Measurements from ENCODE around the gene INKA1. TPM values are rescaled to one million over a fixed set of nuclear protein-coding genes. Genes with fewer than 3 reads are reported as not detected.
"Not testable (repeated sequence)": the region's sequence is repeated elsewhere in the genome, so short reads cannot be mapped to it uniquely, and the experiment has no call there.

Gene INKA1
- total RNA-seq, 1 donor from 2014 or later: 12.5 TPM

- Histone ChIP-seq H3K27me3 (no peaks in the 10 kb centered on the region), H3K4me3 (no peak overlapping the region), H3K36me3 (peaks cover 0 to 21% of the 10 kb centered on the region in 2 donors), H3K4me1 (peaks cover 65% of the 10 kb centered on the region), H3K27ac (no peak overlapping the region), H3K9me3 (no peaks in the 10 kb centered on the region)
- intact Hi-C loops (cut with DNase I): no loop called here
- DNase-seq (ENCODE audit: extremely low spot score in 2 of 2): no peak
- no peak for TF ChIP-seq CTCF (IDR thresholded peaks at IDR 0.05)
- TF ChIP-seq POLR2A (IDR thresholded peaks at IDR 0.05): no peak
- TF ChIP-seq POLR2AphosphoS5 (IDR thresholded peaks at IDR 0.05; ENCODE audit: insufficient read depth in 1 of 2, low read depth in 1 of 2): no peak
Observed at GRCh38 chr3:49781415-49782199, 21.5 kb upstream of the INKA1 start.

- peaks cover 62% of the 10 kb centered on the region for H3K4me1 ChIP-seq
- H3K9me3 ChIP-seq; H3K4me3 ChIP-seq; intact Hi-C loops (cut with DNase I); H3K27me3 ChIP-seq; DNase-seq (ENCODE audit: extremely low spot score in 2 of 2); H3K27ac ChIP-seq: not testable (repeated sequence)
- H3K36me3 ChIP-seq: peaks cover 0 to 14% of the 10 kb centered on the region in 2 donors
Observed at GRCh38 chr3:49782277-49782676, 20.8 kb upstream of the INKA1 start.

GRCh38 chr3:49785565-49786356 is 17.3 kb upstream of the INKA1 start:
- TF ChIP-seq CTCF (IDR thresholded peaks at IDR 0.05) (no peak), POLR2A (IDR thresholded peaks at IDR 0.05) (no peak), POLR2AphosphoS5 (IDR thresholded peaks at IDR 0.05; ENCODE audit: insufficient read depth in 1 of 2, low read depth in 1 of 2) (no peak)
- DNase-seq (ENCODE audit: extremely low spot score in 2 of 2): peak in 1 of 2 donors; percentile 88
- peak overlapping the region; percentile 74 to 97 for H3K4me3 ChIP-seq
- peak overlapping the region; percentile 96 for H3K27ac ChIP-seq
- intact Hi-C loops (cut with DNase I): no loop called here
- H3K27me3 ChIP-seq: no peaks in the 10 kb centered on the region
- peaks cover 54% of the 10 kb centered on the region for H3K4me1 ChIP-seq
- H3K9me3 ChIP-seq: no peaks in the 10 kb centered on the region
- H3K36me3 ChIP-seq: peaks cover 0 to 8% of the 10 kb centered on the region in 2 donors

DNA sequence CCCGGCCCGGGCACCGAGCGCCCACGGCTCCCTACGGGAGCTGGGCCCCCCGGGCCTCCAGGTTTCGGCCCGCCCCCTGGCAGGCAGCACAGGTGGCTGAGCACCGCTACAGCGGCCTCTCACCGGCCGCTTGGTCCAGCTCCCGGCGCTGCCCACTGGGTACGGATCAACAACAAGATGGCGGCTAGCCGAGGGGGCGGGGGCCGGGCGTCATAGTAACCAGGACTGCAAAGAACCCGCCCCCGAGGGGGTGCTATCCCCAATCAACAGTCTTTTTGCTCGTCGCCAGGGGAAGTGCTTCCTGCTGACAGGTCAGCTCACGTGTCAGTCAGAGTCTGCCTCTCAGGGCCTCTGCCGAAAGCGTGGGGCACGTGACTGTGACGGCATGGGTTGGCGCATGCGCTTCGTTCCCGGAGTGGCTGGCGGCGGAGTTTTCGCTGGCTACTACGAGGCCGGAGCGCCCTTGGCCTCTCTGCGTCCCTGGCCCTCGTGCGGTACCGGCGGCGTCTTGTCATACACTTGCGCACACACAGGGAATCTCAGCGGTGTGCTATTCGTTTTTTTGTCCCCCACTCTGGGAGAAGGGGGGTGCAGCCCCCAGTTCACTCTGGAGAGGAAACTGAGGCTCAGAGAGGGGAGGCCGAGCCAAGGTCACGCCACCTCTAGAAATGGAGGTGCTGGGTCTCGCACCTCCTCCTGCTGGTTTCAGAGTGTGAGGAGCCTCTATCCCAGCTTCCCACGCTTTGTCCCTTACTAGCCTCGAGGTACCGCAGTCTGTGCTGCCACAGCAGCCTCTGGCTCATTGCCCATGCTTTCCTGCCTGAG is 16.5 kb upstream of the INKA1 start, which contains the start of gene IP6K1:
Gene IP6K1, minus strand, starts transcription at position 186 of the 825 bp plus-strand sequence. CDS start 38,502 bp downstream, outside the sequence.
- TF ChIP-seq CTCF (IDR thresholded peaks at IDR 0.05) (peak in 1 of 3 experiments; percentile 10), POLR2AphosphoS5 (IDR thresholded peaks at IDR 0.05; ENCODE audit: insufficient read depth in 1 of 2, low read depth in 1 of 2) (peak; percentile 93), POLR2A (IDR thresholded peaks at IDR 0.05) (peak in 1 of 2 donors; percentile 62)
- H3K36me3 ChIP-seq: no peaks in the 10 kb centered on the region
- H3K4me1 ChIP-seq: peaks cover 46% of the 10 kb centered on the region
- no peaks in the 10 kb centered on the region for H3K27me3 ChIP-seq
- H3K27ac ChIP-seq: peak within 1 kb of the TSS; percentile 96
- H3K4me3 ChIP-seq: peak within 1 kb of the TSS; percentile 74 to 97
- intact Hi-C loops (cut with DNase I): no loop called here
- peak in 1 of 2 donors; percentile 100 for DNase-seq (ENCODE audit: extremely low spot score in 2 of 2)
- no peaks in the 10 kb centered on the region for H3K9me3 ChIP-seq

DNA sequence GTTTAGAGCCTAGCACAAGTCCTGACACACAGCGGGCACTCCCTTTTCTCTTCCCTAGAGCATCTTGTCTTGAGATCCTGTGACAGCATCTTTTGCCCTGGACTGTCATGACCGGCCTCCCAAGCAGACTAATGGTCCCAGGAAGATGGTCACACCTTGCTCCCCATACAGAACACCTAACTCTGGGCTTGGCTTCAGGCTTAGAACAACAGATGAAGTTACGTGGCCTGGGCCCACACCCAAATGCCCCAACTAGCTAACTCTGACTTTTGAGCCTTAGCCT is 15.9 kb upstream of the INKA1 start:
- no peak for DNase-seq (ENCODE audit: extremely low spot score in 2 of 2)
- no peak for TF ChIP-seq CTCF (IDR thresholded peaks at IDR 0.05)
- TF ChIP-seq POLR2A (IDR thresholded peaks at IDR 0.05): no peak
- TF ChIP-seq POLR2AphosphoS5 (IDR thresholded peaks at IDR 0.05; ENCODE audit: insufficient read depth in 1 of 2, low read depth in 1 of 2): no peak
- intact Hi-C loops (cut with DNase I): no loop called here

More for the DNA sequence above, 15.9 kb upstream of the INKA1 start:
- H3K27me3 ChIP-seq: no peaks in the 10 kb centered on the region
- peaks cover 42% of the 10 kb centered on the region for H3K4me1 ChIP-seq
- no peaks in the 10 kb centered on the region for H3K36me3 ChIP-seq
- peak overlapping the region; percentile 96 for H3K27ac ChIP-seq
- H3K4me3 ChIP-seq: peak overlapping the region; percentile 74 to 97
- H3K9me3 ChIP-seq: no peaks in the 10 kb centered on the region

Data from vagina (tissue), 2 donors.